SHP77 treated with DMSO at 0.1 percent for 48 hours (cell line): ENCODE measurements around the gene HECTD4.

Experiments used
- DNase-seq: peaks from one replicate; lab custom pipeline; 2025; lab: John Stamatoyannopoulos, UW

The HECTD4 gene

DNA sequence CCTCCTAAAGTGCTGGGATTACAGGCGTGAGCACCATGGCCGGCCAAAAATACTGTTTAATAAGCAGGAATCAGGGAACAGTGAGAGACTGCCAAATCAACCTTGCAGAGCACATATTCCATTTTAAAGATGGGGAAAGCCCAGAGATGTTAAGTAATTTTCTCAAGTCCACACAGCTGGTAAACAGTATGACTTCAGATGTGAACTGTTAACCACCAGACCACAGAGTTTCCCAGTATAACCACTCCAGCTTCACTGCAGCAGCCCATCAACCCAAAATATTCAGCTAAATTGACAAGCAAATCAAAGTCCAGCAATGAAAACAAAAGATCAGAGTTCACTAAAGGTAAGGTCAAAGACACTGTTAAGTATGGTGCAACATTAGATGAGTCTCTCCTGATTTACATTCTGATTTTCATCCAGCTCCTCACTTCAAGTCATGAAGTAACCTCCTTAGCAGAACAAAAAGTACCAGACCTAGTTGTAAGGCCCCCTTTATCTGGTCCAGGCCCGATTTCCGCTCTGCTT, 174.8 kb downstream of the HECTD4 start:
- DNase-seq = no peak

DNA sequence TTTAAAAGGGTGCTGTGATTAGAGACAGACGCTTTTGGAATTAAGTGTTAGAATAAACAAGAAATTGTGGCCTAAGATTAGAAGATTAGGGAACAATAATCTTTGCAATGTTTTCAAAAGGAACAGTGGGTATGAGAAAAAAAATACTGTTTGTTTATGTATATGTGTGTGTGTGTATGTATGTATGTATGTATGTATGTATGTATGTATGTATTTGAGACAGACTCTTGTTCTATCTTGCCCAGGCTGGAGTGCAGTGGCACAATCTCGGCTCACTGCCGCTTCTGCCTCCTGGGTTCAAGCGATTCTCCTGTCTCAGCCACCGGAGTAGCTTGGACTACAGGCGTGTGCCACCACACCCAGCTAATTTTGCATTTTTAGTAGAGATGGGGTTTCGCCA, 175.3 kb downstream of the HECTD4 start:
- no peak for DNase-seq

- no peak for DNase-seq
These were observed 183.1 kb downstream of the HECTD4 start for GRCh38 chr12:112199136-112199535.

- DNase-seq = peak; percentile 9
These were observed 184.0 kb downstream of the HECTD4 start for GRCh38 chr12:112198120-112198733.

GRCh38 chr12:112196196-112196875, 185.9 kb downstream of the HECTD4 start:
- DNase-seq = no peak

DNA sequence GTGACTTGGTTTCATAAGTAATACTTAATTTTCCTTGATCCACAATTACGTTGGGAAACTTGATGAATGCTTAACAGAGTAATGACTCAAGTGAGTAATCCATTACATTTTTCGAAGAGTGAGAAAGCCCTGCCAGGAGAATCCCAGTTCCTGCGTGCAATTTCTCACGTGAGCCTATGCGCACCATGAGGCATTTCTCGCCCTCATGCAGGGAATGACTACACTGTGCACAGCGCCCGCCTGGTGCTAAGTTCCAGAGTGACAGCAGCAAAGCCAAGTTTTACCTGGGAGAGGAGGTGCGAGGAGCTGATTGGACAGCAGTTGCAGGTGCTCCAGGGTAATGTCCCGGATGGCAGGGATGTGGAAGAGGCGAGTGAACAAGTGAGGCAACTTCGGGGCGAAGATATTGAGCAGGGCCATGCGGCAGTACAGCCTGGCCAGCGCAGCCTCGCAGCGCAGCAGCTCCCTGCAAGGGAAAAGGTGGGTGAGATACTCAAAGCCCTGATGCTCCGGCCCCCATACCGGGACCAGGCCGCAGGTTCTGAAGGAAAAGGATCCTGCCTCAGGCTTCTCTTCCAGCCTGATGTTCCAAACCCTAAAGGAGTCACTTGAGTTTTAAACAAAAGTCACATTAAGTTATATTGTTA, 187.5 kb downstream of the HECTD4 start:
- no peak for DNase-seq

DNA sequence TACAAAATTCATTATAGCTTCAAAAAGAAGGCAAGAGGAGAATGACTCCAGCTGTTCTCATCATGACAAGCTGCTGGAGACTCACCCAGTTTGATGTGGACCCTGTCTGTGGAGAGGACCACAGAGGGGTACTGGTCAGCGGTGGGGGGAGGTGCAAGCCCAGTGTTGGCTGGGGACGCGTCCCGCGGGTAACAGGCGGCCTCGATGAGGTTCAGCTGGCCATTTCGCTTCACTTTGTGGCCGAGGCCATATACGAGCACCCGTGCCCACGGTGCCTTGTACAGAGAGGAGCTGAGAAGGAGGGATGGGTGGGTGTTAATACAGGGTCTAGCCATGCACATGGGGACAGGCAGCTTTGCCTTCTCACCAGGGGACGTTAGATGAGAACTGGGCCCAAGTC, 189.8 kb downstream of the HECTD4 start:
- DNase-seq = no peak

DNA sequence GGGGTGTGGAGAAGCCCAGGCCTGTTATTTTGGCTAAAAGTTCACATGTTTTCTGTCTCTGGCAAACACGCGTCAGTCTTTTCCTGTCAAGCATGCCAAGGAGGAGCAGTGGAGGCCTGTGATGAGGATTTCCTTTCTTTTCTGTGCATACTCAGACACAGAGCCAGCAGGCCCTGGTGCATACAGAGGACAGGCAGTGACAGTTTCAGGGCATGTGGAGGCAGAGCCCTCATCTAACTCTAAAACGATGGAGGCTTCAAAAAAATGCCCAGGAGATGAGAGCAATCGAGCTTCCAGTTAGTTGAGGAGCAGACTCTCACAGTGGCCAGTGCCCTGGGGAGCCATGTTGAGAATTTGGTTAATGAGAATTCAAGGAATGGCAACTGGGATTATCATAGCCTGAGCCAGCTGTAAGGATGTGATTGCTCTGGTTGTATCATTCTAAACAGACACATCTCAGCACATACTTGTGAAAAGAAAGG, 190.3 kb downstream of the HECTD4 start:
- no peak for DNase-seq

- DNase-seq = no peak
These were observed 191.0 kb downstream of the HECTD4 start for GRCh38 chr12:112191201-112191600.

GRCh38 chr12:112190231-112191025, 191.8 kb downstream of the HECTD4 start:
- no peak for DNase-seq

DNA sequence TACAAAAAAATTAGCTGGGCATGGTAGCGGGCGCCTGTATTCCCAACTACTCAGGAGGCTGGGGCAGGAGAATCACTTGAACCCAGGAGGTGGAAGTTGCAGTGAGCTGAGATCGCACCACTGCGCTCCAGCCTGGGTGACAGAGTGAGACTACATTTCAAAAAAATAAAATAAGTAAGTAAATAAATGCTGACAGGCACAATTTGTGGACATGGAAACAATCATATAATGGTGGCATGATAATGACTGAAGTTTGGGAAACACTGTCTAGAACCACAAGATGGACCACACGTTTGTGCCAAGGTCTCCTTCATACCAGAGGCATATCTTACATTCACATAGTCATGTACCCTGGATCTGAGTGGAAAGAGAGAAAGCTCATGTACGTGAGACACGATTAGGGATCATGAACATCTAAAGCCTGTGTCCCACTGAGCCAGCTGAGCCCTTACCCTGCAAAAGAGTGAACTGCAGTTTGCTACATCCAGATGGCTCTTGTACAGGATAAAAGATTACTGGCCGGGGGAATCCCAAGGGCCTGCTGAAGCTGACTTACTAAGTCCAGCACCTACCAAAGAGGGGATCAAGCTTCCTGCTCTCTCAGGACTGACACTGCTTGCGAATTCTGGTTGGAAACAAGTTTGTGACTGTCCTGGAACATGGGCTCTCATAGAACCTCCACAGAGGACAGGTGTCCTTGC, 194.0 kb downstream of the HECTD4 start:
- DNase-seq = no peak

GRCh38 chr12:112185093-112185923, 196.9 kb downstream of the HECTD4 start:
- no peak for DNase-seq

DNA sequence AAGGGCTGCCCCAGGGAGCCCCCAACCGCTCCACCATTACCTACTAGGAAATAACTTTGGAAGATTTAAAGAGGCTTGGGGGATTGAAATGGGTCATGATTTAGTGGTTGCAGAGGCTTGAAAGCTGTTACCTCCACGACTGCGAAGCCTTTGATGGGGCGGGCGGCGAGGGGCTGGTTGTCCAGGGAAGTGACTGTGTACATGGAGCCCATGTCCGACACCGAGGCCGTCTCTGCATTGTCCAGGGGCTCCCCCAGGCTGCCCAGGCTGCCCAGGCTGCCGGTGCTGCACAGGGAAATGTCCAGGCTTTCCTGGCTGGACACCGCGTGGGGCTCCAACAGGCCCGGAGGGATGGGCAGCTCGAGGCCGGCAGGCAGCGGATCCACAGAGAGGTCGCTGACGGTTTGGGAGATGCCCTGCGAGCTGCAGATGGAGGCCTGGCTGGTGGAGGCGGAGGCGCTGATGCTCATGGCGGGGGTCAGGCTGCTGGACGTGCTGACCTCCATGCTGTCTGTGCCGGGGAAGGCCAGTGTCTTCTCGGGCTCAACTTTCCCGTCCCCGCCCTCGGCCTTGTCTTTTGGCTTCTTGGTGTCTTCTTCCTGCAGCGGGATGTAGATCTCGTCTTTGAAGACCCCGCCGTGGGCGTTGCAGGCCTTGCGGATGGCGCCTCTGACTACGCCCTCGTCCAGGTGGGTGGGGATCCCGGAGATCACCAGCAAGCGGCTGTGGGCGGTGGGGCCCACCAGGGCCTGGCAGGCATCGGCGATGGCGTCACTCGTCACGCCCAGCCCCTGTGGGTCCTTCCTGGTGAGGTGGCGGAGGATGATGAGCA, 198.0 kb downstream of the HECTD4 start:
- no peak for DNase-seq

- DNase-seq = no peak
These were observed 198.8 kb downstream of the HECTD4 start for GRCh38 chr12:112183141-112184021.

GRCh38 chr12:112182499-112182898, 199.7 kb downstream of the HECTD4 start:
- DNase-seq = no peak

- no peak for DNase-seq
These were observed 201.8 kb downstream of the HECTD4 start for GRCh38 chr12:112180422-112180821.

DNA sequence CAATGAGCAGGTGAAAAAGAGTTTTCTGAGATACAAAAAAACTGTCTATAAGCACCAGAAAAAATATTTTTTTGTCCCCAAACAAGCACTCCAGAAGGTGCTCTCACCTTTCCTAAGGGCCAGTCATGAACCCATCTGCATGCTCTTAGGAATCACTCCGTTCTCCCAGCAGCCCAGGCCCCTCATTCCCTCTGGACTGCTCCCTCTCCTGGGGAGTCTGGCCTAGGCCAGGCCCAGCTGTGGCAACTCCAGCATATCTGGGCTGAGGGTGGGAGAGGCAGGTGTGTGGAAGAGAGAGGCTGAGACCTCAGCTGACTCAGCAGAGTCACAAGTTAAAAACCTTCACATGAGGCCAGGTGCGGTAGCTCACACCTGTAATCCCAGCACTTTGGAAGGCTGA, 202.3 kb downstream of the HECTD4 start:
- no peak for DNase-seq

- no peak for DNase-seq
These were observed 202.9 kb downstream of the HECTD4 start for GRCh38 chr12:112179341-112179740.

GRCh38 chr12:112178796-112179195, 203.4 kb downstream of the HECTD4 start:
- DNase-seq = no peak
